Right ventricle myocardium inferior (tissue), 1 donor: Measurements from ENCODE around the gene MAMDC2. TPM values are rescaled to one million over a fixed set of nuclear protein-coding genes. Genes with fewer than 3 reads are reported as not detected.
"Not testable (repeated sequence)": the region's sequence is repeated elsewhere in the genome, so short reads cannot be mapped to it uniquely, and the experiment has no call there.

Experiments used
- ATAC-seq: fragments of 200-7000 bp; cut with Tn5 transposase; one replicate; pipeline ENCODE4 v1.9.1; 2020; ENCODE audit warnings: mild to moderate bottlenecking, moderate library complexity
- DNase-seq: peaks from one replicate; pipeline ENCODE4 v3.0.0; 2021; ENCODE audit errors: missing footprints
- intact Hi-C: fragments of 100-400 bp; cut with DNase I; formaldehyde crosslinking; loops from one replicate; pipeline ENCODE4 v1.11.0; 2022
- total RNA-seq: library from RNA; stranded (reverse); fragmentation: NEBNext Ultra II Directional; extraction: Animal tissue kit (Norgen Biotek cat#: 25700); gene quantifications from one replicate; pipeline ENCODE4 v1.2.1, GENCODE V29; 2021
- donor health status: DM: no; HTN: yes; CAD: no; lungs with severe emphysema.

The MAMDC2 gene
- total RNA-seq, 1 donor from 2014 or later: 10.8 TPM

GRCh38 chr9:70147196-70147595 is 103.5 kb downstream of the MAMDC2 start:
- ATAC-seq (no peak), DNase-seq (no peak)
- intact Hi-C loops: no loop called here

- no peak for DNase-seq
- ATAC-seq: no peak
- intact Hi-C loops: no loop called here
Observed at GRCh38 chr9:70147651-70148050, 104.0 kb downstream of the MAMDC2 start.

- intact Hi-C loops: no loop called here
- DNase-seq: no peak
- no peak for ATAC-seq
Observed at GRCh38 chr9:70152350-70152749, 108.7 kb downstream of the MAMDC2 start.

- ATAC-seq (no peak), DNase-seq (no peak)
- intact Hi-C loops: no loop called here
Observed at GRCh38 chr9:70156729-70157128, 113.1 kb downstream of the MAMDC2 start.

GRCh38 chr9:70159630-70160029 is 116.0 kb downstream of the MAMDC2 start:
- intact Hi-C loops: loop anchor here (10.0 kb wide), 1 partner anchor 65 kb away; no protein-coding TSS in a partner anchor
- ATAC-seq: no peak
- no peak for DNase-seq

- ATAC-seq: peak; percentile 91
- intact Hi-C loops: loop anchor here (10.0 kb wide), 1 partner anchor 64 kb away; no protein-coding TSS in a partner anchor
- DNase-seq: no peak
Observed at GRCh38 chr9:70160686-70161600, 117.3 kb downstream of the MAMDC2 start.

GRCh38 chr9:70165006-70165602 is 121.5 kb downstream of the MAMDC2 start:
- ATAC-seq: no peak
- no peak for DNase-seq
- intact Hi-C loops: loop anchor here (10.0 kb wide), 1 partner anchor 60 kb away; no protein-coding TSS in a partner anchor

GRCh38 chr9:70168521-70168920 is 124.9 kb downstream of the MAMDC2 start:
- intact Hi-C loops: loop anchor here (10.0 kb wide), 1 partner anchor 56 kb away; no protein-coding TSS in a partner anchor
- no peak for DNase-seq
- no peak for ATAC-seq

GRCh38 chr9:70169222-70169621 is 125.6 kb downstream of the MAMDC2 start:
- ATAC-seq: no peak
- no peak for DNase-seq
- intact Hi-C loops: loop anchor here (10.0 kb wide), 1 partner anchor 56 kb away; no protein-coding TSS in a partner anchor

- intact Hi-C loops: no loop called here
- no peak for DNase-seq
- no peak for ATAC-seq
Observed at GRCh38 chr9:70170151-70170790, 126.6 kb downstream of the MAMDC2 start.

- DNase-seq: no peak
- intact Hi-C loops: no loop called here
- ATAC-seq: no peak
Observed at GRCh38 chr9:70172532-70172931, 128.9 kb downstream of the MAMDC2 start.

- intact Hi-C loops: no loop called here
Observed at GRCh38 chr9:70177121-70177520, 133.5 kb downstream of the MAMDC2 start.

GRCh38 chr9:70192707-70193106 is 149.1 kb downstream of the MAMDC2 start:
- no peak for ATAC-seq
- no peak for DNase-seq
- intact Hi-C loops: no loop called here

More at GRCh38 chr9:70177121-70177520, 133.5 kb downstream of the MAMDC2 start:
- DNase-seq (no peak), ATAC-seq (no peak)

- no peak for ATAC-seq
- DNase-seq: no peak
- intact Hi-C loops: no loop called here
Observed at GRCh38 chr9:70195456-70195855, 151.8 kb downstream of the MAMDC2 start.

GRCh38 chr9:70197216-70198044 is 153.8 kb downstream of the MAMDC2 start:
- intact Hi-C loops: no loop called here
- DNase-seq: no peak
- no peak for ATAC-seq

GRCh38 chr9:70204743-70205142 is 161.1 kb downstream of the MAMDC2 start:
- ATAC-seq, intact Hi-C loops, DNase-seq: not testable (repeated sequence)

- intact Hi-C loops: no loop called here
- ATAC-seq: no peak
- no peak for DNase-seq
Observed at GRCh38 chr9:70205366-70206020, 161.8 kb downstream of the MAMDC2 start.

GRCh38 chr9:70217029-70217428 is 173.4 kb downstream of the MAMDC2 start:
- DNase-seq (no peak), ATAC-seq (no peak)
- intact Hi-C loops: no loop called here
